CD4-positive, alpha-beta memory T cell (primary cell): ENCODE data around the gene TMEM213. TPM values are rescaled to one million over a fixed set of nuclear protein-coding genes. Genes with fewer than 3 reads are reported as not detected.

Source experiments
- CTCF ChIA-PET: fragments of 350-600 bp; sonication (Branson Sonifier 250); formaldehyde crosslinking; loops from one replicate; lab custom pipeline; 2021; ENCODE audit warnings: inconsistent platforms; ENCODE audit not compliant: partially characterized antibody; lab: Charles Lee
- POLR2A ChIA-PET: fragments of 350-600 bp; sonication (Branson Sonifier 250); formaldehyde crosslinking; loops from one replicate; lab custom pipeline; 2021; ENCODE audit not compliant: partially characterized antibody; lab: Charles Lee
- DNase-seq, 5 donors: peaks; one replicate each; pipeline versions ENCODE4 v3.0.0 to v3.0.0-alpha.2; 2020 to 2022; ENCODE audit warnings: mixed read lengths in 1 of 5
- H3K27ac ChIP-seq: one replicate; pipeline ENCODE4 v1.7.0; 2013; ENCODE audit warnings: low read depth, low read length
- H3K27me3 ChIP-seq: 2 replicates; pipeline ENCODE4 v1.7.0; 2013; ENCODE audit warnings: mild to moderate bottlenecking, low read length, moderate library complexity; ENCODE audit not compliant: insufficient read depth
- H3K36me3 ChIP-seq: 2 replicates; pipeline ENCODE4 v1.7.0; 2013; ENCODE audit warnings: mild to moderate bottlenecking, low read length, moderate library complexity; ENCODE audit not compliant: insufficient read depth
- H3K4me1 ChIP-seq: 2 replicates; pipeline ENCODE4 v1.7.0; 2013; ENCODE audit warnings: mild to moderate bottlenecking, low read length, moderate library complexity; ENCODE audit not compliant: insufficient read depth
- H3K4me3 ChIP-seq, 2 donors: one replicate each; pipeline ENCODE4 v1.7.0; 2013; ENCODE audit warnings: low read length in 2 of 2, mild to moderate bottlenecking in 1 of 2
- H3K9me3 ChIP-seq, 2 donors: one replicate each; pipeline ENCODE4 v1.7.0; 2013; ENCODE audit warnings: low read length in 2 of 2, control low read depth in 1 of 2; ENCODE audit not compliant: control insufficient read depth in 1 of 2
- H3K27ac Mint-ChIP-seq, 7 donors: one replicate each; pipeline ENCODE4 v1.8.0; 2020 to 2021; ENCODE audit warnings: mixed read lengths in 7 of 7, mild to moderate bottlenecking in 6 of 7, inconsistent platforms in 3 of 7, moderate library complexity in 3 of 7
- H3K27me3 Mint-ChIP-seq, 2 donors: one replicate each; pipeline ENCODE4 v1.8.0; 2020 to 2021; ENCODE audit warnings: mixed read lengths in 2 of 2
- H3K36me3 Mint-ChIP-seq, 2 donors: one replicate each; pipeline ENCODE4 v1.8.0; 2020 to 2021; ENCODE audit warnings: mixed read lengths in 2 of 2, inconsistent platforms in 1 of 2, mild to moderate bottlenecking in 1 of 2
- H3K4me1 Mint-ChIP-seq, 4 donors: one replicate each; pipeline ENCODE4 v1.8.0; 2020 to 2021; ENCODE audit warnings: mixed read lengths in 4 of 4, mild to moderate bottlenecking in 1 of 4
- H3K4me3 Mint-ChIP-seq, 8 donors: one replicate each; pipeline ENCODE4 v1.8.0; 2020 to 2021; ENCODE audit warnings: mixed read lengths in 8 of 8, mild to moderate bottlenecking in 7 of 8, moderate library complexity in 6 of 8, inconsistent platforms in 3 of 8
- H3K9me3 Mint-ChIP-seq, 8 donors: one replicate each; pipeline ENCODE4 v1.8.0; 2020 to 2021; ENCODE audit warnings: mixed read lengths in 8 of 8, mild to moderate bottlenecking in 5 of 8, inconsistent platforms in 3 of 8, moderate library complexity in 1 of 8
- intact Hi-C: fragments of 100-400 bp; cut with micrococcal nuclease; formaldehyde crosslinking; loops from one replicate; pipeline ENCODE4 v1.15.1; 2023
- polyA plus RNA-seq, 2 donors: library from polyadenylated mRNA; unstranded; fragments of 300-500 nt; fragmentation: Illumina TruSeq; gene quantifications; one replicate each; pipeline ENCODE4 v1.2.3, GENCODE V29; 2021
- total RNA-seq, 2 experiments: library from RNA; stranded (reverse); gene quantifications; one replicate each; pipeline ENCODE4 v1.2.3, GENCODE V29; 2021

Gene TMEM213, protein sequence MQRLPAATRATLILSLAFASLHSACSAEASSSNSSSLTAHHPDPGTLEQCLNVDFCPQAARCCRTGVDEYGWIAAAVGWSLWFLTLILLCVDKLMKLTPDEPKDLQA
- not detected for total RNA-seq
- not detected for polyA plus RNA-seq

DNA sequence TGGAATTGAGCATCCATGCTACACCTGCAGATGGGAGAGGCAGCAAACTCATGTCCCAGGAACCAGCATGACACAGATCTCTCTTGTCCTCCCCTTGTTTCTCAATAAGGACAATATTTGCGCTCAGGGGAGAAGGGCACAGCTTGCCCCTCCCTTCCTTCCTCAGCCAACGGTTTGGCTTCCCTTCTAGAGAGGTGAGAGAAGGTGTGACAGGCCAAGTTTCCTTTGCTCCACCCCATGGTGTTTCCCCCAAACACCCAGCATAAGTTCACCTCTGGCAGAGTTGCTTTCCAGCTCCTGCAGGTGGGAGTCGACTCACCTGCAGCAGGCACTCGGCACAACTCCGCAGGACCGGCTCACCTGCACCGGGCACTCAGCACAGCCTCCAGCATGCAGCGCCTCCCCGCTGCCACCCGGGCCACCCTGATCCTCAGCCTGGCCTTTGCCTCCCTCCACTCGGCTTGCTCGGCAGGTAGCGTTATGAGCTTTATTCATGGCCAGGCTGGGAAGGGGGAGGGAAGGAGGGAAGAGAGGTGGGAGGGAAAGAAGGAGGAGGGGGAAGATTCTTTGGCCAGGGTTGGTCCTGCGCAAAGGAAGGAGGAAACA is at the start of gene TMEM213, which contains the start of gene ATP6V0A4:
Gene TMEM213 (plus strand): TSS at position 280 of the 606 bp plus-strand sequence. CDS start 111 bp downstream, at position 391.
Gene ATP6V0A4 (minus strand): TSS at position 482 of the 606 bp plus-strand sequence. CDS start 26,949 bp downstream, outside the sequence.
- Histone ChIP-seq H3K27ac (no peak within 1 kb of the TSS), H3K9me3 (no peaks in the 10 kb centered on the region), H3K4me3 (no peak within 1 kb of the TSS), H3K27me3 (no peaks in the 10 kb centered on the region), H3K4me1 (peaks cover 6% of the 10 kb centered on the region), H3K36me3 (no peaks in the 10 kb centered on the region)
- POLR2A ChIA-PET: interaction anchor here (0.6 kb wide), 1 partner anchor 46 kb away, joined by 3 read pairs; no protein-coding TSS in a partner anchor
- H3K9me3 Mint-ChIP-seq: peaks cover 0 to 1% (median 0%) of the 10 kb centered on the region in 8 donors
- H3K36me3 Mint-ChIP-seq: no peaks in the 10 kb centered on the region
- H3K27me3 Mint-ChIP-seq: peaks cover 3 to 4% of the 10 kb centered on the region in 2 donors
- peaks cover 4 to 24% (median 12%) of the 10 kb centered on the region in 4 donors for H3K4me1 Mint-ChIP-seq
- intact Hi-C loops: no loop called here
- H3K4me3 Mint-ChIP-seq: peak within 1 kb of the TSS in 3 of 8 donors; percentile 29 to 51 (median 36)
- CTCF ChIA-PET: no interaction called here
- peak in 3 of 5 donors; percentile 2 to 8 (median 5) for DNase-seq
- H3K27ac Mint-ChIP-seq: peak within 1 kb of the TSS in 5 of 7 donors; percentile 9 to 44 (median 15)

DNA sequence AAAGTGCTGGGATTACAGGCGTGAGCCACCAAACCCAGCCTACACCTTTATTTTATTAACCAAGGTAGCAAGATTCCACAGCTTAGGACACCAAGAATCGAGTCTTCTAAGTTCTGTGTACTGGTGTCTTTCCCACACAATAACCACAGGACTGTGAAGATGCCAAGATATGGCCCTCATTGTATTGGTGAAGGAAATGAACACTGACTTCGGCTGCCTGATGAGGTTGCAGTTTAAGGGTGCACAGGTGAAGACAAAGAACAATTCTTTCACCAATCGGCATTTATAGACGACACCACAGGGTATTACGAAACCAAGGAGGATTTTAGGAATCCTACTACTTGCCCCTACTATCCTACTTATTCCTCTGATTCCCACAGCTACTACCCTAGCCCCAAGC is 49.1 kb upstream of the TMEM213 start:
- Mint-ChIP-seq H3K27ac (peak overlapping the region in 6 of 7 donors; percentile 4 to 94 (median 80)), H3K36me3 (no peaks in the 10 kb centered on the region), H3K27me3 (no peaks in the 10 kb centered on the region), H3K4me3 (peak overlapping the region in 1 of 8 donors; percentile 28), H3K4me1 (peaks cover 35 to 67% (median 47%) of the 10 kb centered on the region in 4 donors), H3K9me3 (peaks cover 0 to 4% (median 0%) of the 10 kb centered on the region in 8 donors)
- ChIA-PET POLR2A (no interaction called here), CTCF (interaction anchor here (1.1 to 6.3 kb wide), 3 partner anchors 10 to 587 kb away, joined by 3 to 49 read pairs (median 6); no protein-coding TSS in a partner anchor)
- no peaks in the 10 kb centered on the region for H3K36me3 ChIP-seq
- no peak overlapping the region for H3K27ac ChIP-seq
- H3K9me3 ChIP-seq: no peaks in the 10 kb centered on the region
- intact Hi-C loops: no loop called here
- H3K4me3 ChIP-seq: no peak overlapping the region
- peaks cover 32% of the 10 kb centered on the region for H3K4me1 ChIP-seq
- no peak for DNase-seq
- H3K27me3 ChIP-seq: no peaks in the 10 kb centered on the region

DNA sequence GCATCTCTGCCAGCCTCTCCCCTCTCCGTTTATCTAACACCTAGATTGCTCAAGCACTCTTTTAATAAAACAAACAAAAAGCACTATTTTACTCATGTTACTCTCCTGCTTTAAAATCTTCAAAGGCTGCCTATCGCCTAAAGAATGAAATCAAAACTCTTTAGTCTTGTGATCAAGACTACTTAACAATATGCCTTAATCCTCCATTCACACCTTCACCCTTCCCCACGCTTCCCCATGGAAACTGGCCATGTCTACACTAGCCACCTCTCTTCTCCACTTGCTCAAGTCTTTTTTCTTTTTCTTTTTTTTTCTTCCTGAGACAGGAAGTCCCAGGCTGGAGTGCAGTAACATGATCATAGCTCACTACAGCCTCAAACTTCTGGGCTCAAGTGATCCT is 47.8 kb upstream of the TMEM213 start:
- Mint-ChIP-seq H3K36me3 (no peaks in the 10 kb centered on the region), H3K4me3 (peak overlapping the region in 1 of 8 donors; percentile 3)
- POLR2A ChIA-PET: no interaction called here

DNA sequence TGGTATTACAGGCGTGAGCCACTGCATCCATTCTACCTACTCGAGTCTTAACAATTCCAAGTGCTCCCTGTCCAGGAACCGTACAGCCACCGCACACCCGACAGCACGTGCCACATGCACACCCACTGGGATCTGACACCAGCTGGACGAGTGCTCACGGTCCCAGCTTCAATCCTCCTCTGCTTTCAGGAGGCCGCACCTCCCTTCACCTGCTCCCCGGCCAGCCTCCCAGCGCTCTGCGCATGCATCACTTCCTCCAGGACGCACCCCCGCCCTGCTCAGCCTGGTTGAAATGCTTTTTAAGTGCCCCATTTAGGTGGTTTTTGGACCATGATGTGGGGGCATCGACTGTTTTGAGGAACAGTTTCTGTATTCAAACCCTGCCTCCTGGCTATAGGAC is 47.3 kb upstream of the TMEM213 start:
- no peak for DNase-seq
- H3K4me1 Mint-ChIP-seq: peaks cover 35 to 70% (median 48%) of the 10 kb centered on the region in 4 donors
- no peaks in the 10 kb centered on the region for H3K27me3 ChIP-seq

More for the DNA sequence above, 47.8 kb upstream of the TMEM213 start:
- Mint-ChIP-seq H3K27ac (peak overlapping the region; percentile 2 to 98 (median 83)), H3K27me3 (no peaks in the 10 kb centered on the region), H3K4me1 (peaks cover 38 to 69% (median 50%) of the 10 kb centered on the region in 4 donors), H3K9me3 (peaks cover 0 to 4% (median 0%) of the 10 kb centered on the region in 8 donors)
- Histone ChIP-seq H3K4me1 (peaks cover 36% of the 10 kb centered on the region), H3K27me3 (no peaks in the 10 kb centered on the region), H3K4me3 (no peak overlapping the region), H3K36me3 (no peaks in the 10 kb centered on the region), H3K27ac (no peak overlapping the region), H3K9me3 (no peaks in the 10 kb centered on the region)
- CTCF ChIA-PET: interaction anchor here (1.9 to 6.3 kb wide), 2 partner anchors 11 to 588 kb away, joined by 6 to 49 read pairs; no protein-coding TSS in a partner anchor
- intact Hi-C loops: loop anchor here (5.0 to 10.0 kb wide), 2 partner anchors 232 to 365 kb away; partner anchors contain the start of gene KIAA1549
- DNase-seq: no peak

DNA sequence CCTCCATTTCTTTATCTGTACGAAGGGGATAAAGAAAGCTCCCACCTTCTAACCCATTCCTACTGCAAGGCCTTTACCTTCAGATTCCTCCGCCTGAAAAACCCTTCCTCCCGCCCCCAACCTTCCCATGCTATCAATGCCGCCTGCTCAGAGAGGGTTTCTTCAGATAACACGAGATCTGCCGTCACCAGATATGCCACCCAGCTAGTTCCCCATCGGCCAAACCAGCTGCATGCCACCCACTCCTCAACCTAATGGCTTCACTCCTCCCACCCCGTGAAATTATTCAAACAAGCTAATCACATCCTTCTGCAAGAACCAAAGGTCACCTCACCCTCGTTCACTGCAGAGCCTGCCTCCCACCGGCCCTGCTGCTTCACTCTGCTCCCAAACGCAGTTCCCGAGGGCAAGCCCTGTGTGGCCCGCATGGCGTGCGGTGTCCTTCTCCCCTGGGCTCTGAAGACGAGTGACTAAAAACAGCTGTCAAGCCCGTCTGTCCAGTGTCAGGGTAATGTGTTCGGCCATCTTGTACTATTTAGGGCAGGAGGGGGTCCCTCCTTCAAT is 46.8 kb upstream of the TMEM213 start:
- no peak overlapping the region for H3K4me3 ChIP-seq
- CTCF ChIA-PET: interaction anchor here (6.3 kb wide), 1 partner anchor 12 kb away, joined by 49 read pairs; no protein-coding TSS in a partner anchor
- no peaks in the 10 kb centered on the region for H3K36me3 ChIP-seq
- Mint-ChIP-seq H3K4me1 (peaks cover 37 to 74% (median 48%) of the 10 kb centered on the region in 4 donors), H3K27ac (peak overlapping the region; percentile 2 to 98 (median 94)), H3K4me3 (peak overlapping the region in 1 of 8 donors; percentile 47), H3K36me3 (no peaks in the 10 kb centered on the region), H3K9me3 (peaks cover 0 to 4% (median 0%) of the 10 kb centered on the region in 8 donors), H3K27me3 (no peaks in the 10 kb centered on the region)
- H3K27me3 ChIP-seq: no peaks in the 10 kb centered on the region
- DNase-seq: no peak
- H3K4me1 ChIP-seq: peaks cover 36% of the 10 kb centered on the region
- no peak overlapping the region for H3K27ac ChIP-seq
- H3K9me3 ChIP-seq: no peaks in the 10 kb centered on the region
- intact Hi-C loops: loop anchor here (5.0 to 10.0 kb wide), 2 partner anchors 231 to 364 kb away; partner anchors contain the start of gene KIAA1549
- POLR2A ChIA-PET: no interaction called here

More for the DNA sequence above, 47.3 kb upstream of the TMEM213 start:
- Mint-ChIP-seq H3K36me3 (no peaks in the 10 kb centered on the region), H3K27me3 (no peaks in the 10 kb centered on the region), H3K9me3 (peaks cover 0 to 4% (median 0%) of the 10 kb centered on the region in 8 donors), H3K27ac (peak overlapping the region in 6 of 7 donors; percentile 2 to 98 (median 86)), H3K4me3 (peak overlapping the region in 1 of 8 donors; percentile 4)
- Histone ChIP-seq H3K4me1 (peaks cover 36% of the 10 kb centered on the region), H3K27ac (no peak overlapping the region), H3K4me3 (no peak overlapping the region), H3K9me3 (no peaks in the 10 kb centered on the region), H3K36me3 (no peaks in the 10 kb centered on the region)
- intact Hi-C loops: loop anchor here (5.0 to 10.0 kb wide), 2 partner anchors 232 to 364 kb away; partner anchors contain the start of gene KIAA1549
- ChIA-PET POLR2A (no interaction called here), CTCF (interaction anchor here (6.3 kb wide), 1 partner anchor 12 kb away, joined by 49 read pairs; no protein-coding TSS in a partner anchor)

DNA sequence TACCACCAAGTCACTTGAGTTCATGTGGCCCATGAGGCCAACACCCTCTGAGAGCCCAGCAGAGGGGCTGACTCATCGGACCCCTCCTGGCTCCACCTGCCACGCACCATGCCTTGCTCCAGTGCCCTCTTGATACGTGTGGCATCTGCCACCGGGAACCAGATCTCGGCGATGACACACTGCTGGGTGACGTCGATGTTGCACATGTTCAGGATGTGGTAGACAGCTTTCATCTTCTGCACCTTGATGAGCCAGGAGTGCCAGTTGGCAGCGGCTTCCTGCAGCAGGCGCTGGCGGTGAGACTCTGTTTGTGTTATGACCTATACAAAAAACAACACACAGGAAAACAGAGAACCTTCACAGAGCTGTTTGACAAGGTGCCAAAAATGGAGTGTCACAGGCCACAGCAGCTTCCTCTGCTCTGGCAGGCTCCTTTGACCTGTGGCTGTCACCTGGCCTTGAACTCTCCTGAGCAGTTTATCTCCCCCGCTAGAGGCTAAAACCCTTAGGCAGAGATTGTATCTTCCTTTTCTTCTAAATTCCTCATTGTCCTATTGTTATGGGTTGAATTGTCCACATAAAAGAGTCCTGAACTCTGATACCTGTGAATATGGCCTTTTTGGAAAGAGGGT is 45.2 kb upstream of the TMEM213 start:
- H3K27me3 ChIP-seq: no peaks in the 10 kb centered on the region
- POLR2A ChIA-PET: interaction anchor here (0.7 to 1.4 kb wide), 15 partner anchors 10 to 531 kb away, joined by 3 to 12 read pairs (median 4); partner anchors contain the start of genes TMEM213 and TRIM24
- H3K4me1 ChIP-seq: peaks cover 36% of the 10 kb centered on the region
- no peaks in the 10 kb centered on the region for H3K36me3 ChIP-seq
- Mint-ChIP-seq H3K27ac (peak overlapping the region; percentile 91 to 98 (median 96)), H3K4me1 (peaks cover 37 to 80% (median 49%) of the 10 kb centered on the region in 4 donors), H3K27me3 (no peaks in the 10 kb centered on the region), H3K4me3 (peak overlapping the region; percentile 28 to 78 (median 60)), H3K36me3 (no peaks in the 10 kb centered on the region), H3K9me3 (peaks cover 0 to 4% (median 0%) of the 10 kb centered on the region in 8 donors)
- intact Hi-C loops: loop anchor here (1.0 to 10.0 kb wide), 10 partner anchors 14 to 750 kb away; partner anchors contain the start of genes CREB3L2, FMC1, KIAA1549 and TRIM24
- H3K27ac ChIP-seq: peak overlapping the region; percentile 60
- CTCF ChIA-PET: interaction anchor here (1.0 to 6.3 kb wide), 7 partner anchors 9 to 592 kb away, joined by 3 to 49 read pairs (median 4); no protein-coding TSS in a partner anchor
- no peaks in the 10 kb centered on the region for H3K9me3 ChIP-seq
- peak overlapping the region in 1 of 2 donors; percentile 37 for H3K4me3 ChIP-seq
- peak; percentile 93 to 99 (median 98) for DNase-seq
